HG02763 (cell line): ENCODE results near the gene VSIG8.

Experiments
- ATAC-seq: cut with Tn5 transposase; IDR thresholded peaks from one replicate; pipeline ENCODE4 v1.9.1; 2021; ENCODE audit warnings: mild to moderate bottlenecking, moderate library complexity; ENCODE audit not compliant: unreplicated experiment

Gene VSIG8

DNA sequence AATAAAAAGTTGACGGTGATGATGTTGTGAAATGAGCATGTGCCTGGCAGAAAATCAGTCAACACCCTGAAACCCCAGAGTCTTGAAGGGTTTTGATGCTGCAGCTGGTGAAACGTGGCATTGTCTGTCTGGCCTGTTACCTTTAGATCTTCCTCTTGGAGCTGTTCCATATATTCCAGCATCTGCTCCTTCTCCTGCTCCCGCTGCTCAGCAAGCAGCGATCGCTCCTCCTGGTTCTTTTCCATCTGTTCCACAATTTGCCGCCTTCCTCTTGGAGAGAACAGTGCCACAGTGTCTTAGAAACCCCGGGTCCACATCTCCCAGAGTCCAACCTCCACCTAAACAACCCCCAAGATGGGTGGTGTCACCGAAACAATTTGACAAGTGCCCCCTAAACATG lies 21.8 kb upstream of the VSIG8 start:
- ATAC-seq: no peak

DNA sequence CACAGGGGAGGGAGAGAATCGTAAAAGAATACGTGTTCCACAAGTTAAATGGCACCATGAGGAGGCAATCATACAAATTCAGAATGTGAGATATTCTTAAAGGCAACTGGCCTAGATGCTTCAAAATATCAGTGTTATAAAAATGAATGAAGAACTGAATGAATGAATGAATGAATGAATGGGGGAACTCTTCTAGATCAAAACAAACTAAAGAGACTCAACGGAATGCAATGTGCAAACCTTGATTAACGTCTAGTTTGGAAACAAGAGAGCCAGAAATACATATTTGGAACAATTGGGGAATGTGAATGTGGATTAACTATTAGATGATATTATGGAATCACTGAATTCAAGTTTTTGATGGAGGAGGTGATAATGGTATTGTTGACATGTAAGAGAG lies 20.7 kb upstream of the VSIG8 start:
- no peak for ATAC-seq

DNA sequence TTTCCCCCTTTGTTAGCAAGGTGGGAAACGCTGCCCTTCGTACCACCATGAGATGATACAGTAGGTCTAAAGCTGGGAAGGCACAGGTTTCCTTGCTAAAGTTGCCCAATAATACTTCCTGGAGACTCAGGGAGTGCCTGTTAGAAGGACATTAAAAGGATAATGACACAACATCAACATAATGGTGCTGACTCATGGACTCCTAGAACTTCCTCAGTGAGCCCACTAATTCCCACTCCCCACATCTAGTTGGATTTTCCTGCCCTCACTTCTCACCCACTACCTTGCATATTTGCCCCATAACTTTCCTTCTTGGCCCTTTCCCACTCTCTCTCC lies 20.0 kb upstream of the VSIG8 start:
- ATAC-seq: no peak

DNA sequence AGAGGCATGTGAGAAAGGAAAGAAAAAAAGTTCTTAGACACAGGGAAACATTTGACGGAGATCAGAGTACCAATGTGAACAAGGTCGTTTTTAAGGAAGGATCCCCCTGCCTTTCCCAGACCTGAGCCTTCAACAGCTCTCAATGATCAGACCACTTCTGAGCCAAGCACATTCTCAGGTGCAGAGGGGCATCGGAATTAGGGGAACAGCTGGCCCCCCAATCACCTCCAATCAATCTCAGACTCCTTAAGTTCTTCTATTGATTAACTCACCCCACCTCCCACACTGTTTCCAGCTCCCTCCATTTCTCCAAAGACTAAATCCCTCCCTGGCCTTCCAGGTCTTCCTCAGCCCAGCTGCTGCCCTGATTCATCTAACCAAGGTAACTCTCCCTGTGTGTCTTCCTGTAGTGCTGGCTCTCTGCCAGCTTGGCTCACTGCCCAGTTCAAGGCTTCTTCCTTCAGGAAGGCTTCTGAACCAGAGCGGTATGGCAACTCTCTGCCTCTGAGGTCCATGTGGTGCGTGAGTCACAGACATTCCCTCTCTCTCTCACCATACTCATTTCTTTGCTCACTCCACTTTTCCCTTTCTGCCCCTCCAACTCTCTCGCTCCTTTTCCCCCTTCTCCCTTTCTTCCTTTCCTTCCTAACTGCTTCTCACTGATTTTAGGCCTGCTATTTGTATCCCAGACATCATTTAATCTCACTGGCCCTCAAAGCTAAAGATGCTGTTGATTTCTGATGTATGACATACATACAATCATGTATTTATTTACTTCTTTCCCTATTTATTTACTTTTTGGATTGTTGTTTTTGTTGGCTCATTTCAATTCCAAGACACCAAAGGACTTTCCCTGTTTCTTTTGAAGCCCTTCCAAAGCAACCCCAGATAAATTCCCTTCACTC lies 19.4 kb upstream of the VSIG8 start:
- ATAC-seq: no peak

DNA sequence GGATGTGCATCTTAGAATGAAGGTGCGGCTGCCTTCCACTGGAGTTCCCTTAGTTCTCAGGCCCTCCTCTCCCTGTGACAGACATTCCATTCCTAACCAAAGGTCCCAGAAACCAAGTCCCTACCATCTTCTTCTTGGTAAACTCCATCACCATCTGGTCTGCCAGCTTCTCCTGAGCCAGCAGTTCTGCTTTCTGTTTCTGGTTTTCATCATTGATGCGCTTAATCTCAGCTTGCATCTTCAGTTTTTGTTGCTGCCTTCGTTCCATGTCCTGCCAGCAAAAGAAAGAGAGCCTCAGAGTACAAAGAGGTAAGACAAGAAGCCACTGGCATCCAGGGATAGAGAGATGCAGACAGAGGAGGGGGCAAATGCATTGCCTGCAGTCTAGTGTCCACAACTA lies 18.0 kb upstream of the VSIG8 start:
- no peak for ATAC-seq

DNA sequence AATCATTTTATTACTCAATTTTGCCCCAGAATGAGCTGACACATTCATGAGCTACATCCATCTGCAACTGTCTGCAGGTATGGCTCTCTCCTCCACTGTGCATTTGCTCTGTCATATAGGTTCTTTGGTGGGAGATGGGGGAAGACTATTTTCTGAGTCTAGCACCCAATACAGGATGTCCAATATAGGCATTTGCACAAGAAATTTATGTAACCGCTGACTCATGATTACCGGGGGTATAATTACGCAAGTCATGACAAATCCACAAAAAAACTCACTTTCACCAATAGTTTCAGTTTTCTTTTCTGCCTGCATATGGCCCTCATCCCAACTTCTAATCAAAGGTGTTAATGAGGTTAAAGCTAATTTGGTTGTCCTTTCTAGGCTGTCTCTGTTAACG lies 17.5 kb upstream of the VSIG8 start:
- ATAC-seq: no peak

DNA sequence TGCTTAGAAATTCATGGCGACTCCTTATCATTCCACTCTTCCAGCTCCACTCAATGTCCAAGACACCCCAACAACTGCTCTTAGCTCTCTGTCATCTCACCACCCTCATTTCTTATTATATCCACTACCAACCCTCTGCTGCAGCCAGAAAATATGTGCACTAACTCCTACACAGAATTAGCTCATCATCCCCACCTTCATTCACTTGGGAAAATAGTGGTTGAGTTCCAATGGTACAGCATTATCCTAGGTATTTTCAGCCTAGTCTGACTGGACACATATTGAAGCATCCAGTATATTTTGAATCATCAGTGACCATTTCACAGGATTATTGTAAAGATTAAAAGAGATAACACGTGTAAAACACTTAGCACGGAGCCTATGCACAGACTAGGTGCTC lies 16.7 kb upstream of the VSIG8 start:
- ATAC-seq: no peak

DNA sequence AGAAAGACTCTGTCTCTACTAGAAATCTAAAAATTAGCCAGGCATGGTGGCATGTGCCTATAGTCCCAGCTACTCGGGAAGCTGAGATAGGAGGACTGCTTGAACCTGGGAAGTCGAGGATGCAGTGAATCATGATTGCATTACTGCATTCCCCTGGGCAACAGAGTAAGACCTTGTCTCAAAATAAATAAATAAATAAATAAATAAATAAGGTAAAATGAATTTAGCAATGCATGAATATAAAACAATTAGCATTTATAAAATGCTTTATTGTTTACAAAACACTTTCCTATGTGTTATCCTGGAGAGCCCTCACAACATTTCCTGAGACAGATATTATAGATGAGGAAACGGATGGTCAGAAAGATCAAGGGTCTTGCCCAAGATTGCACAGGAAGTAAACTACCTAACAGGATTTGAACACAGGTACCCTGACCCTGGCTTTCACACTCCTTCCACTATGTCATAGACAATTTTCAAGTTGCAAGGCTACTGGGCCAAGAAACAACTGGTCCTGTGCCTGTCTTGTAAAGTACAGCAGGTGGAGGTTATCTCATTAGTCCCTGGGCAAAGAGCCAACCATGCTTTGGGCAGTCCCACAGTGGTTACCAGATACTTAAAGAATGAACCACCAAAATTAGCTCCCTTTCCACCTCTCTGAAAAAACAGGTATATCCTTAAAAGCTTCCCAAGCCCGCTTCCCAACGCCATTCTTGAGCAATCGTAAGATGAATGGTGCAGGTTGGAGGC lies 15.4 kb upstream of the VSIG8 start:
- no peak for ATAC-seq

DNA sequence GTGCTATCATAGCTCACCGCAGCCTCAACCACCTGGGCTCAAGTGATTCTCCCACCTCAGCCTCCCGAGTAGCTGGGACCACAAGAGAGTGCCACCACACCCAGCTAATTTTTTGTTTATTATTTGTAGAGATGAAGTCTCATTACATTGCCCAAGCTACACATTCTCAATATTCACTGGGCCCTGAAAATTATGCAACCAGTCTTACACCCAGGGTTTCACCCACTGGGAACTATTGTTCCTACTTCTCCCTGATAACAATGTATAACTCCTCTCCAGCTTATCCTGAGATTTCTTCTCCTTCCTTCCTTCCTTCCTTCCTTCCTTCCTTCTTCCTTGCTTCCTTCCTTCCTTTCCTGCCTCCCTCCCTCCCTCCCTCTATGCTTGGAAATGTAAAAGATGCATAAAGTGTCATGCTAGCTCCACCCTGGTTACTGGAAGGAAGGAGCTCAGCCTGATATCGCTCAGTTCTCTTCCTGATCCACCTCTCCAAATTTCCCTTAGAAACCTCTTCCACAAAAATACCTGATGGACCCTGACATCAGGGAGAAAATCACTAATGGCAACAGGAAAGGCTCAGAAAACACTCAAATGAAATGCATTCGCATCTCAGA lies 11.2 kb upstream of the VSIG8 start:
- no peak for ATAC-seq

DNA sequence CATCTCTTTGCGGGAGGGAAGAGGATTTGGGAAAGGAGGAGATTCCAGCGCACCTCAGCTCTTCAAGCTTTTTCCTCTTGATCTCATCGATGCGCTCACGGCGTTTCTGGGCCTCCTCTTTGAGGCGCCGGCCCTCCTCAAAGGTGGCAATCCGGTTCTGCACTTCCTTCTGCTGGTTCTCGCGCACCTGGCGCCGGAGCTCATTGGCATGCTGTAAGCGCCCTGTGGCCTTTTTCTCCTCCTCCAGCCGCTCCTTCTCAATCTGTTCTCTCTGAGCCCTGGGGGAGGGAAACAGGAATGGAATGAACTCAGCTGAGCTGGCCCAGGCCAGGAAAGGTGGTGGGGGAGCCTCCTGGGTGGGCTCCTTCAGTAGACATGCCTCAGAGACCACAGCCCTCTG lies 10.4 kb upstream of the VSIG8 start:
- ATAC-seq: no peak

DNA sequence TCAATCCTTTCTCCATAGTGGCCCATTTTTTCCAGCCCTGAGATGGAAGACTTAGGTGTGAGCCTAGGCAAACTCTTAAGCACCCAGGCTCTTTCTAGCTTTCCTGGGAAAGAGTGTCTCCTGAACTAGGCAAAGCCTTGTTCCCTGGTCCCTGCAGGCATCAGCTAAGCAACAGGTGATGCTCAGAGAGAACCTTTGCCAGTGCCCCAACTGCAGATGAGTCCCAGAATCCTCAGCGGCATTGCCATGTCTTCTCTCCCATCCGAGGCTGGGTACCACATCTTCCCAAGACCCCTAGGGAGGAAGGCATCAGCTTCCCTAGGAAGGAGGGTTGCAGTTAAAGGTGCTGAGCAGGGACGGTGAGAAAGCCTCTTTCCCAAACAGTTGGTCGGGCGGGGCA lies 8.2 kb upstream of the VSIG8 start:
- ATAC-seq: no peak

DNA sequence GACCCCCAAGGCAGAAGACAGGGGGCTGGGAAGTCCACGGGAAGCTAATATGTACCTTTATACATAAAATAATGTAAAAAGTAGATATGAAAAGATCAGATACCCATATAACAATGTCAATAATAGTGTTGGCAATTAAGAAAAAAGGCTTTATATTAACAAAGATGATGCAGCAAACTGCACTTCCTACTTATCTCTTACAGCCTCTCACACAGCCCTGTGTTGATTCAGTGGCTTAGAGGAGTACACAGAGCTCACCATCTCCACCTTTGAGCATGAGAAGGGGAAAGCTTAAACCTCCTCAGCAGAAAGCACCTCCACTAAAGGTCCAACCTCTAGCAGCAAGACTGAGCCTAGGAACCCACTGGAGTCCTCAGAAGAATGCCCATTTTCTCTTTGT lies 7.2 kb upstream of the VSIG8 start:
- ATAC-seq: no peak

DNA sequence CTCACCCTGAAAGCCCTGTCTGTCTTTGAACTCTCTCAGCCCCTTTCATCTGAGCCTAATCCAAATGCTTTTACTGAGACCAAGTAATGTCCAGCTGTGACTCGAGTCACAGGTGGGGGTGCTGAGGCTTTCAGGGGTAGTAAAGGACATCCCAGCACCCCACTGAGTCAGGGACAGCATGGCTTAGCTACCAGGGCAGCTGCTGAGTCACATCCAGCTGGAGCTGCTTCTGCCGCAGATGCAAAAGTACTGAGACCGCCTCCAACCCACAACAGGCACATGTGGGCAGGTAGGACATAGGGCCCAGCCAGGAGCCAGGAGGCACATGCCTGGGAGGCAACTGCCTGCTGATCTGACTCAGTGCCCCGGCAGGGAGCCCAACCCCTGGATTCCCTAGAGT lies 6.7 kb upstream of the VSIG8 start:
- ATAC-seq: no peak

DNA sequence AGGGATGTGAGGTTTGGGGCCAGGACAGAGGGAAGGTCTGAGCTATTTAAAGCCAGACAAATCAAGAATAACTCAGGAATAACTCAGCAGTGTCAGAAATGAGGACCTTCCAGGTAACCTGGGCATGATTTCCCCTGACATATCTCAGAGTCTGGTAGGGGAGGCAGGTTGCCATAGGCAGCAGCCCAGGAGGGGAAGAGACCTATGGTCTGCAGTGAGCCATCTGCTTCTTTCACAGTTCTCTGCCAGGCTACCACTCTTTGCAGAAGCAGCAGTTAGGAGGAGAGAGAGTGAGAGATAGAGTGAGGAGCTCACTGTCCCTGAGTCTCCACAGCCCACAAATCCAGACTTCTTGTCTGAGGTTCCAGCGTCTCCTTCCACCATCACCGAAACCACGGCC lies 6.3 kb upstream of the VSIG8 start:
- ATAC-seq: no peak

DNA sequence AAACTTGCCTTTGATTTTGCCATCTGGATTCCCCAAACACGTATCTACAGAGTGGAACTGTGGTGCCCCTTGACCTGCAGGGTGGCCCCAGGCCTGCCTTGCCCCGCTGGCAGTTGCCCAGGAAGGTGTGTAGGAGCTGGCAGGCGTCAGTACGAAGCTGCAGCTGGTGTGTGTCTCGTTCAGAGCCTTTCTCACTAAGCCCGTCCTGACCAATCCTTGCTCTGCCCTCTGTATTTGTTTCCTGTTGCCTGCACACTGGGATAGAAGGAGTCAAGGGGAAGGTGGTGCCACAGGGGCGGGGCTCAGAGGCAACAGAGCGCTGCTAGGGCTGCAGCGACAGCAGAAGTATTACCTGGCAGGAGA lies 5.2 kb upstream of the VSIG8 start:
- no peak for ATAC-seq

DNA sequence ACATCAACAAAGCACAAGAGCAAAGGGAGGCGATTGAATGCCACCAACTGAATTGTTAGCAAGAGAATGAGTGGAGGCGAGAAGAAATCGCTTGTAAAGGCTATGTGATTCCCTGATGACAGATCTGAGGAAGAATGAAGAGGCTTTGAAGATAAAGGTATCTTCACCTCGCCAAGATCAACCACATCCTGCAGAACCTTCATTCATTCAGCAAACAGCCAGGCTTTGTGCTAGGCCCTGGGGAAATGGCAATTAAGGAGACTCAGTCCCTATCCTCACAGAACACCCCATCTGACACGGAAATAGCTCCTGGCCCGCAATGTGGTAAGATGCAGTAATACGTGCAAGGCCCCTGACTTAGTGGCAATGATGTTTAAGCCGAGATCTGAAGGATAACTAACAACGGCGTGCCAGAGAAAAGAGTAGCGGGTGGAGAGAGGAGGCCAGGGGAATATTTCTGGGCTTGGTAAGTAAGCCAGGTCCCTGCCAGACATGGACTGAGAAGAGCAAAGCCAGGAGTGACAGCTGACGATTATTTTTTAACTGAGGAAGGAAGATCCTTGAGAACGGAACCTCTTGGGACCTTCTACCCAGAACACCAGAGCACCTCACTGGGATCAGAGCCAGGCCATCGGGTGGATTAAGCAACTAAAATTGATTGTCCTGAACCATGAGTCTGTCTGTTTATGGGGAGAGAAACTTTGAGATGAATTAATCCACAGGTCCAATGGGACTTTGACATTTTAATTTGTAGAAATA lies 4.6 kb upstream of the VSIG8 start:
- ATAC-seq: no peak

DNA sequence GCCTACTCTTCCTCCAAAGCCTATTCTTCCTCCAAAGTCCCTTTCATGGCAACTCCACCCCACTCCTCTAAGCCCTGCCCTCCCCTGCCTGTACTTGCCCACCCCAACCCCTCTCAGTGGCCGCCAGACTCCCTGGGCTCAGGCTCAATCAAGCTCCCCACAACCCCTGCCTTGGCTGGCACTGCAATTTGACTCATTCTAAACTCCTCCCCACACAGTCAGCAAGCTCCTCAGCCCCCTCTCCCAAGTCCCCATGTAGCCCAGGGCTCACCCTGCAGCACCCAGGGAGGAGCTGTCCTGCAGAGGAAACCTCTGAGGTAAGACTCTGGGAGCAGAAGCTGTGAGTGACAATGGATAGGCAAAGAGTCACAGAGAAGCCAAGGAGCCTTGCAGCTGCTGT lies 3.6 kb upstream of the VSIG8 start:
- no peak for ATAC-seq

DNA sequence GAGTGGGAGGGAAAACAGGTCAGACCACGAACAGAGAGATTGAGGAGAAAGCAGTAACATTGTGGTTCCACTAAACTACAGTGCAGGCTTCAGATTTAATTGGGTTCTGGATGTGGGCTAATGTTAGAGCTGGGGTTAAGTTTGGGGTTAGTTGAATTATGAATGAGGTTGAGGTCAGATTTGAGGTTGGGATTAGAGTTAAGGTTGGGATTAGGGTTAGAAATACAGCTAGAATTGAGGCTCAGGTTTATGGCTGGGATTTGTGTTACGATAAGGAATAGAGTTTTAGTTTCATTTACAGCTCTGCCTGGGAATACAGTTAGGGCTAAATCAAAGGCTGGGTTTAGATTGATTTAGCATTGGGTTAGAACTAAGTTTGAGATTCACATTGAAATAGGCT lies 1.8 kb upstream of the VSIG8 start:
- ATAC-seq: no peak

DNA sequence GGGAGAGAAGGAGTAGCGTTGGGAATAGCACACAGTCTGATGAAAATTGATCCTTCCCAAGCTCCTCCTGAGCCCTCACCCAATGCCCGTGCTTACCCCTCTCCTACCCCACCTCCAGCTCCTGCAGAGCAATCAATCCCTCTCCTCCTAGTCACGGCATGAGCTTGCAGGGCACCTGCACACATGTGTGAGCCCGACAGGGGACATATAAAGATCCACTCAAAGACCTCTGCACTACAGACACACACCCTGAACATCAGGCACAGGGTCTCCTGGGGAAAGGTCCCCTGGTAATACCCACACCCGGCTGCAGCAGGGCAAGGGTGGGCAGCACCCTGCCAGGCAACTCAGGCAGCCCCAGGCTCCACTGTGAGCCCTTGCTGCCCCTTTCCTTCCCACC lies 426 bp downstream of the VSIG8 start:
- ATAC-seq: no peak

DNA sequence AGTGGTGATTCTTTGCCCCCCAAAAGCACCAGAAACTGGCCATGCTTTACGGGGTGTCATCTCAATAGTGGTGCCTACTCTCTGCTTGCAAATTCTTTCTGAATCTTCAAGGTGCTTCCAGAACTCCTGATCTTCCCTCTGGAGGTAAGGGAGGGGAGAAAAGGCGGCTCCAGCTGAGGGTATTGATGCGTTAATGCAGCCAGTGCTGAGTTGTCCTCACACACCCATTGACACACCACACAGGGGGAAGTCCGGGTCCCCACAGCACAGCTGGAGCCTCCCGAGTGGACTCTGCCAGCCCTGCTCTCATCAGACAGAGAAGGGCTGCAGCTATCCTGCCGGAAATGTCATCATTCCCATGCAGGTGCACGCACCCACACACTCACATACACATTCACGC lies 1.2 kb downstream of the VSIG8 start:
- no peak for ATAC-seq

DNA sequence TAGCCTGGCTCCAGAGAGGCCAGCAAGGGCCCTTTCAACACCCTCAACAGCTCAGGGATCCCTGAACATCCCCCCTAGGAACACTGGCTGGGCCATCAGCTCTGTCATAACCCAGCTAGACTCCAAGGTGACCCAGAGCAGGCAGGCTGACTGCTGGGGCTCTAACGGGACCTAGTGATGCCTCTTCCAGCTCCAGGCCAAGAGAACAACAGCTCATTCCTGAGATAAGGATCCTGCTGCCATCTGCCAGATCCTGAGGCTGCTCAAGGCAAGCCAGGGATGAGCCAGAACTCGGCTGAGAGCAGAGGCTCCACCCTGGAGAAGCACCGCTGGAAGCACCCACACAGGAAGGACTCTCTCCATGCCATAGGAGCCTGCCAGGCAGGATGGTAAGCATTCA lies 2.0 kb downstream of the VSIG8 start:
- ATAC-seq: no peak
